ENCODE results near the gene HEBP2.

- TF ChIP-seq, protein P1, sequence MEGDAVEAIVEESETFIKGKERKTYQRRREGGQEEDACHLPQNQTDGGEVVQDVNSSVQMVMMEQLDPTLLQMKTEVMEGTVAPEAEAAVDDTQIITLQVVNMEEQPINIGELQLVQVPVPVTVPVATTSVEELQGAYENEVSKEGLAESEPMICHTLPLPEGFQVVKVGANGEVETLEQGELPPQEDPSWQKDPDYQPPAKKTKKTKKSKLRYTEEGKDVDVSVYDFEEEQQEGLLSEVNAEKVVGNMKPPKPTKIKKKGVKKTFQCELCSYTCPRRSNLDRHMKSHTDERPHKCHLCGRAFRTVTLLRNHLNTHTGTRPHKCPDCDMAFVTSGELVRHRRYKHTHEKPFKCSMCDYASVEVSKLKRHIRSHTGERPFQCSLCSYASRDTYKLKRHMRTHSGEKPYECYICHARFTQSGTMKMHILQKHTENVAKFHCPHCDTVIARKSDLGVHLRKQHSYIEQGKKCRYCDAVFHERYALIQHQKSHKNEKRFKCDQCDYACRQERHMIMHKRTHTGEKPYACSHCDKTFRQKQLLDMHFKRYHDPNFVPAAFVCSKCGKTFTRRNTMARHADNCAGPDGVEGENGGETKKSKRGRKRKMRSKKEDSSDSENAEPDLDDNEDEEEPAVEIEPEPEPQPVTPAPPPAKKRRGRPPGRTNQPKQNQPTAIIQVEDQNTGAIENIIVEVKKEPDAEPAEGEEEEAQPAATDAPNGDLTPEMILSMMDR (IDR thresholded peaks at IDR 0.05): no peak
- no peak for TF ChIP-seq EP300 (IDR thresholded peaks at IDR 0.05)
Measured at GRCh38 chr6:138416206-138416605, 12.2 kb downstream of the HEBP2 start.

Measured in tibial nerve (tissue), 4 donors.